ENCODE measurements around the gene RASA3. TPM values are rescaled to one million over a fixed set of nuclear protein-coding genes. Genes with fewer than 3 reads are reported as not detected.
A peak's percentile ranks its signal among the peaks of the same experiment; 100 is the strongest.

Gene RASA3
- total and polyA plus RNA-seq, 5 donors from 2014 or later: 93.8 to 265 (median 99.6) TPM

DNA sequence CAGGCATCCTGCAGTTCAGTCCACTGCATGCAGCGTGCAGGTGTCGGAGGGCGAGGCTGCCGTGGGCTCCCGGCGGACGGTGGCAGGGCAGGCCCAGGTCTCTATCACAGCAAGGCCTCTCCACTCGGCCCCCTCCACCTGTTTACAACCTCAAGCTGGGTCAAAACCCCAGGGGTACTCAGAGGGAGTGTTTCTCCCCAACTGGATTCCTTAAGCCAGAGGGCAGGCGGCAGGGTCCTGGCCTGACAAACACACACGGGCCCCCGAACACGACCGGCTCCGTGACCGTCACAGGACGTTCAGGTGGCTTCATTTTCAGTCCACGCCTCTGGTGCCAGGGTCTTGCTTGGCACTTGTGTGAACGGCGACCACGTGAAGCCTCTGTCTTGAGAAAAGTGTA is 23.5 kb downstream of the RASA3 start:
- Mint-ChIP-seq H3K27ac (peak overlapping the region; percentile 89 to 98 (median 98)), H3K27me3 (no peaks in the 10 kb centered on the region), H3K4me3 (peak overlapping the region; percentile 89 to 93 (median 92)), H3K9me3 (peaks cover 0 to 9% (median 0%) of the 10 kb centered on the region in 7 donors), H3K4me1 (peaks cover 5 to 83% (median 40%) of the 10 kb centered on the region in 4 donors), H3K36me3 (peaks cover 12% of the 10 kb centered on the region)
- peak overlapping the region; percentile 69 for H3K4me3 ChIP-seq (ENCODE audit: low read depth, low read length)
- H3K36me3 ChIP-seq (ENCODE audit: control insufficient read depth, insufficient read depth, low read length): peaks cover 57% of the 10 kb centered on the region
- no peaks in the 10 kb centered on the region for H3K9me3 ChIP-seq (ENCODE audit: control insufficient read depth in 2 of 2, low read length in 2 of 2)
- ATAC-seq (ENCODE audit: low read depth in 2 of 2) (no peak), DNase-seq (no peak)
- H3K27me3 ChIP-seq (ENCODE audit: control insufficient read depth, insufficient read depth, low read length): no peaks in the 10 kb centered on the region
- peaks cover 87% of the 10 kb centered on the region for H3K4me1 ChIP-seq (ENCODE audit: control insufficient read depth, insufficient read depth, low read length, poor library complexity, severe bottlenecking)
- peak overlapping the region; percentile 75 for H3K27ac ChIP-seq (ENCODE audit: insufficient read depth, low read length, poor library complexity, severe bottlenecking)

DNA sequence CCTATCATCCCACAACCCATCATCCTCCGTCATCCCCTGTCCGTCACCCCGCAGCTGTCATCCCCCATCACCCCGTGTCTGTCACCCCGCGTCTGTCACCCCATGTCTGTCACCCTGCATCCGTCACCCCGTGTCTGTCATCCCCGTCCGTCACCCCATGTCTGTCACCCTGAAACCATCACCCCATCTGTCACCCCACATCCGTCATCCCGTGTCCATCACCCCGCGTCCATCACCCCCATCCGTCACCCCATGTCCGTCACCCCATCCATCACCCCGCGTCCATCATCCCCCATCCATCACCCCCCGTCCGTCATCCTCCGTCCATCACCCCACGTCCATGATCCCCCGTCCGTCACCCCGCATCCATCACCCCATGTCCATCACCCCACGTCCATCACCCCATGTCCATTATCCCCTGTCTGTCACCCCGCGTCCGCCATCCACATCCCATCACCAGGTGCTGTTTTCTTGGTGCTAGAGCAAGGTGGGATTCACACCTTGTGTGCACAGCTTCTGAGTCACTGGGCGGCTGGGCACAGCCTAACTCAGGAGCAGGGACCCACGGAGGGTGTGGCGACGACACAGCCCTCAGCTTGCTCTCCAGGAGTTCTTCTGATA is 24.2 kb downstream of the RASA3 start:
- H3K4me3 ChIP-seq (ENCODE audit: low read depth, low read length): no peak overlapping the region
- H3K4me1 ChIP-seq (ENCODE audit: control insufficient read depth, insufficient read depth, low read length, poor library complexity, severe bottlenecking): peaks cover 85% of the 10 kb centered on the region
- Mint-ChIP-seq H3K36me3 (peaks cover 11% of the 10 kb centered on the region), H3K9me3 (peaks cover 0 to 9% (median 0%) of the 10 kb centered on the region in 7 donors), H3K27ac (peak overlapping the region; percentile 88 to 98 (median 95)), H3K4me3 (peak overlapping the region; percentile 56 to 93 (median 92)), H3K4me1 (peaks cover 5 to 80% (median 39%) of the 10 kb centered on the region in 4 donors), H3K27me3 (no peaks in the 10 kb centered on the region)
- peak overlapping the region; percentile 75 for H3K27ac ChIP-seq (ENCODE audit: insufficient read depth, low read length, poor library complexity, severe bottlenecking)
- DNase-seq: no peak
- H3K9me3 ChIP-seq (ENCODE audit: control insufficient read depth in 2 of 2, low read length in 2 of 2): no peaks in the 10 kb centered on the region
- no peak for ATAC-seq (ENCODE audit: low read depth in 2 of 2)
- H3K36me3 ChIP-seq (ENCODE audit: control insufficient read depth, insufficient read depth, low read length): peaks cover 54% of the 10 kb centered on the region
- no peaks in the 10 kb centered on the region for H3K27me3 ChIP-seq (ENCODE audit: control insufficient read depth, insufficient read depth, low read length)

- H3K4me1 ChIP-seq (ENCODE audit: control insufficient read depth, insufficient read depth, low read length, poor library complexity, severe bottlenecking): peaks cover 84% of the 10 kb centered on the region
- ATAC-seq (ENCODE audit: low read depth in 2 of 2): no peak
- peaks cover 48% of the 10 kb centered on the region for H3K36me3 ChIP-seq (ENCODE audit: control insufficient read depth, insufficient read depth, low read length)
- H3K27me3 ChIP-seq (ENCODE audit: control insufficient read depth, insufficient read depth, low read length): no peaks in the 10 kb centered on the region
- H3K27ac ChIP-seq (ENCODE audit: insufficient read depth, low read length, poor library complexity, severe bottlenecking): peak overlapping the region; percentile 45
- no peak overlapping the region for H3K4me3 ChIP-seq (ENCODE audit: low read depth, low read length)
- Mint-ChIP-seq H3K9me3 (peaks cover 0 to 9% (median 0%) of the 10 kb centered on the region in 7 donors), H3K4me1 (peaks cover 5 to 79% (median 35%) of the 10 kb centered on the region in 4 donors), H3K27ac (peak overlapping the region in 2 of 3 donors; percentile 55 to 98), H3K4me3 (peak overlapping the region; percentile 41 to 93 (median 70)), H3K27me3 (no peaks in the 10 kb centered on the region), H3K36me3 (peaks cover 9% of the 10 kb centered on the region)
- DNase-seq: no peak
- no peaks in the 10 kb centered on the region for H3K9me3 ChIP-seq (ENCODE audit: control insufficient read depth in 2 of 2, low read length in 2 of 2)
Observed at GRCh38 chr13:114107686-114108081, 24.7 kb downstream of the RASA3 start.

- DNase-seq (no peak), ATAC-seq (ENCODE audit: low read depth in 2 of 2) (no peak)
- no peak overlapping the region for H3K4me3 ChIP-seq (ENCODE audit: low read depth, low read length)
- Mint-ChIP-seq H3K4me1 (peaks cover 5 to 77% (median 32%) of the 10 kb centered on the region in 4 donors), H3K27ac (peak overlapping the region in 2 of 3 donors; percentile 26 to 86), H3K9me3 (peaks cover 0 to 9% (median 0%) of the 10 kb centered on the region in 7 donors), H3K36me3 (peaks cover 9% of the 10 kb centered on the region), H3K27me3 (no peaks in the 10 kb centered on the region), H3K4me3 (peak overlapping the region; percentile 26 to 86 (median 44))
- no peaks in the 10 kb centered on the region for H3K27me3 ChIP-seq (ENCODE audit: control insufficient read depth, insufficient read depth, low read length)
- H3K27ac ChIP-seq (ENCODE audit: insufficient read depth, low read length, poor library complexity, severe bottlenecking): peak overlapping the region; percentile 47
- H3K4me1 ChIP-seq (ENCODE audit: control insufficient read depth, insufficient read depth, low read length, poor library complexity, severe bottlenecking): peaks cover 82% of the 10 kb centered on the region
- no peaks in the 10 kb centered on the region for H3K9me3 ChIP-seq (ENCODE audit: control insufficient read depth in 2 of 2, low read length in 2 of 2)
- peaks cover 44% of the 10 kb centered on the region for H3K36me3 ChIP-seq (ENCODE audit: control insufficient read depth, insufficient read depth, low read length)
Observed at GRCh38 chr13:114106991-114107685, 25.3 kb downstream of the RASA3 start.

DNA sequence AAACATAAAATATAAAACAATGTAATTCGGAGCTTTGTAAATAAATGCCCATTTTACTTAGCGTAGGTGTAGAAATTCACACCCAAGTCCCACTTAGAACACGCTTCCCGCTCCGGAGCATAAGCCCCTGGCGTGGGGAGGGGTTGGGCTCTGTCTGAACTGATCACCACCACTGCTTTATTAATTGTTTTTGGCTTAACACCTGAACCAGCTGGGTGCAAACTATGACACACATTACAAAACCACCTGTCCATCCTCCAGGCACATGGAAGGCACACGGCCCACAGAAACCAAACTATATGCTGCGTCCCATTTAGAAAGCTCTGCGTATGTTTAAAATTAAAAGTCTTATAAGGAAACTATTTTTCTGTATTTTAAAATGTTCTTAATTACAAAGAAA is 25.9 kb downstream of the RASA3 start:
- no peak for ATAC-seq (ENCODE audit: low read depth in 2 of 2)
- Histone ChIP-seq H3K27ac (ENCODE audit: insufficient read depth, low read length, poor library complexity, severe bottlenecking) (peak overlapping the region; percentile 47), H3K4me1 (ENCODE audit: control insufficient read depth, insufficient read depth, low read length, poor library complexity, severe bottlenecking) (peaks cover 82% of the 10 kb centered on the region), H3K27me3 (ENCODE audit: control insufficient read depth, insufficient read depth, low read length) (no peaks in the 10 kb centered on the region), H3K9me3 (ENCODE audit: control insufficient read depth in 2 of 2, low read length in 2 of 2) (no peaks in the 10 kb centered on the region), H3K36me3 (ENCODE audit: control insufficient read depth, insufficient read depth, low read length) (peaks cover 44% of the 10 kb centered on the region), H3K4me3 (ENCODE audit: low read depth, low read length) (no peak overlapping the region)
- peaks cover 0 to 8% (median 0%) of the 10 kb centered on the region in 7 donors for H3K9me3 Mint-ChIP-seq
- peaks cover 5 to 77% (median 31%) of the 10 kb centered on the region in 4 donors for H3K4me1 Mint-ChIP-seq
- H3K4me3 Mint-ChIP-seq: peak overlapping the region; percentile 26 to 86 (median 61)
- H3K36me3 Mint-ChIP-seq: peaks cover 13% of the 10 kb centered on the region
- H3K27me3 Mint-ChIP-seq: no peaks in the 10 kb centered on the region
- peak overlapping the region in 2 of 3 donors; percentile 26 to 86 for H3K27ac Mint-ChIP-seq
- no peak for DNase-seq

DNA sequence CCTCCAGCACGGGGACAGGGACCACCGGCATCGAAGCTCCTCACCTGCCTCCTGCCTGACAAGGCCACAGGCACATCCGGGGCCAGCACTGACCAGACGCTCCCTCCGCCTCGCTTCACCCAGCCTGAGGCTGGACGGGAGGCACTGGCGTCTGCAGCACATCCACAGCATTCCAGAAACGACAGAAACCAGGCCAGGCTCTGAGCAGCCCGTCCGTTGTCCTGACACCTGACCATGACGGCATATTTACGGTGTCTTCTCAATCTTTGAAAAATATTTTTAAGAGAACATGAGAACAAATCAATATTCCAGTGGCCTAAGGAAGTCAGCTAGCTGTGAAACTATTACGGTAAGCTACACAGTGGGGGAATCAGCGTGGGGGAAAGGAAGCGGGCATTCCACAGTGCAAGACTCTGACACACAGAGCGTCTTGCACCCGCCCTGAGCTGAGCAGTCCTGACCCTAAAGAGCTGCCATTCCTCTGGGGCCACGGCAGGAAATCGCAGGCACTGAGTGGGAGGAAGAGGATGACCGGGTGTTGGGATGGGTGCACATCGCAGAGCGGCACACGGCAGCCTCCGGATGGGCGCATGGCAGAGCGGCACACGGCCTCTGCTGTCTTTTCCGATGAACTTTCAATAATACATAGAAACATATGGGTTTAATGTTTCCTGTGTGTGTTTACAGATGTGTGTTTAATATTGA is 26.8 kb downstream of the RASA3 start:
- peaks cover 13% of the 10 kb centered on the region for H3K36me3 Mint-ChIP-seq

GRCh38 chr13:114104655-114105520 is 27.5 kb downstream of the RASA3 start:
- Histone ChIP-seq H3K4me3 (ENCODE audit: low read depth, low read length) (no peak overlapping the region), H3K27ac (ENCODE audit: insufficient read depth, low read length, poor library complexity, severe bottlenecking) (peak overlapping the region; percentile 41), H3K27me3 (ENCODE audit: control insufficient read depth, insufficient read depth, low read length) (no peaks in the 10 kb centered on the region), H3K4me1 (ENCODE audit: control insufficient read depth, insufficient read depth, low read length, poor library complexity, severe bottlenecking) (peaks cover 87% of the 10 kb centered on the region), H3K9me3 (ENCODE audit: control insufficient read depth in 2 of 2, low read length in 2 of 2) (no peaks in the 10 kb centered on the region), H3K36me3 (ENCODE audit: control insufficient read depth, insufficient read depth, low read length) (peaks cover 51% of the 10 kb centered on the region)
- H3K36me3 Mint-ChIP-seq: peaks cover 13% of the 10 kb centered on the region
- no peak for DNase-seq
- peak overlapping the region in 3 of 4 donors; percentile 26 to 76 (median 67) for H3K4me3 Mint-ChIP-seq
- no peaks in the 10 kb centered on the region for H3K27me3 Mint-ChIP-seq
- H3K27ac Mint-ChIP-seq: no peak overlapping the region
- no peak for ATAC-seq (ENCODE audit: low read depth in 2 of 2)
- peaks cover 0 to 6% (median 0%) of the 10 kb centered on the region in 7 donors for H3K9me3 Mint-ChIP-seq
- H3K4me1 Mint-ChIP-seq: peaks cover 0 to 78% (median 25%) of the 10 kb centered on the region in 4 donors

More for the DNA sequence above, 26.8 kb downstream of the RASA3 start:
- H3K27me3 ChIP-seq (ENCODE audit: control insufficient read depth, insufficient read depth, low read length): no peaks in the 10 kb centered on the region
- H3K27ac ChIP-seq (ENCODE audit: insufficient read depth, low read length, poor library complexity, severe bottlenecking): peak overlapping the region; percentile 41
- ATAC-seq (ENCODE audit: low read depth in 2 of 2) (no peak), DNase-seq (no peak)
- H3K9me3 ChIP-seq (ENCODE audit: control insufficient read depth in 2 of 2, low read length in 2 of 2): no peaks in the 10 kb centered on the region
- peak overlapping the region; percentile 44 to 76 (median 65) for H3K4me3 Mint-ChIP-seq
- H3K27me3 Mint-ChIP-seq: no peaks in the 10 kb centered on the region
- peak overlapping the region; percentile 66 to 86 (median 75) for H3K27ac Mint-ChIP-seq
- H3K4me3 ChIP-seq (ENCODE audit: low read depth, low read length): no peak overlapping the region
- peaks cover 87% of the 10 kb centered on the region for H3K4me1 ChIP-seq (ENCODE audit: control insufficient read depth, insufficient read depth, low read length, poor library complexity, severe bottlenecking)
- peaks cover 0 to 8% (median 0%) of the 10 kb centered on the region in 7 donors for H3K9me3 Mint-ChIP-seq
- H3K36me3 ChIP-seq (ENCODE audit: control insufficient read depth, insufficient read depth, low read length): peaks cover 51% of the 10 kb centered on the region
- H3K4me1 Mint-ChIP-seq: peaks cover 4 to 80% (median 29%) of the 10 kb centered on the region in 4 donors

All from CD4-positive, CD25-positive, alpha-beta regulatory T cell (primary cell).